HepG2 (cell line): ENCODE data around the gene C1QTNF12. TPM values are rescaled to one million over a fixed set of nuclear protein-coding genes. Genes with fewer than 3 reads are reported as not detected.

Source experiments
- ARNTL ChIP-seq: sonication (generic); formaldehyde crosslinking; IDR thresholded peaks from 2 replicates; pipeline ENCODE4 v1.4.0; 2020; ENCODE audit warnings: mild to moderate bottlenecking, missing genetic modification reagents
- EEA1 ChIP-seq: sonication (generic); formaldehyde crosslinking; IDR thresholded peaks from 2 replicates; pipeline ENCODE4 v1.5.1; 2020; ENCODE audit warnings: mild to moderate bottlenecking, missing genetic modification reagents, borderline replicate concordance
- HNRNPL ChIP-seq: fragments of 200-400 bp; formaldehyde crosslinking; IDR thresholded peaks from 2 replicates; pipeline ENCODE4 v1.6.1; 2017; ENCODE audit warnings: mild to moderate bottlenecking, low read depth, low read length
- ISX ChIP-seq: sonication (generic); formaldehyde crosslinking; conservative IDR thresholded peaks from 2 replicates; pipeline ENCODE4 v1.5.0; 2020; ENCODE audit warnings: missing genetic modification reagents
- MED13 ChIP-seq: sonication (generic); formaldehyde crosslinking; IDR thresholded peaks from 2 replicates; pipeline ENCODE4 v1.5.0; 2020; ENCODE audit warnings: missing genetic modification reagents
- RBFOX2 ChIP-seq: fragments of 200-400 bp; formaldehyde crosslinking; IDR thresholded peaks from 2 replicates; pipeline ENCODE4 v1.6.1; 2017; ENCODE audit warnings: low read depth, mild to moderate bottlenecking, low read length
- TBX3 ChIP-seq: fragments of 450-650 bp; IDR thresholded peaks from 2 replicates; pipeline ENCODE4 v1.6.1; 2017; ENCODE audit warnings: antibody characterized with exemption, mild to moderate bottlenecking, inconsistent platforms, borderline replicate concordance
- ZNF263 ChIP-seq: sonication (generic); formaldehyde crosslinking; IDR thresholded peaks from 2 replicates; pipeline ENCODE4 v1.4.0; 2020; ENCODE audit warnings: missing genetic modification reagents
- ZNF546 ChIP-seq: sonication (generic); formaldehyde crosslinking; conservative IDR thresholded peaks from 2 replicates; pipeline ENCODE4 v1.8.1; 2023; ENCODE audit warnings: mild to moderate bottlenecking, missing genetic modification reagents
- ZNF605 ChIP-seq: sonication (generic); formaldehyde crosslinking; IDR thresholded peaks from 2 replicates; pipeline ENCODE4 v1.8.0; 2022; ENCODE audit warnings: mild to moderate bottlenecking, missing genetic modification reagents
- ZNF703 ChIP-seq: sonication (generic); formaldehyde crosslinking; IDR thresholded peaks from 2 replicates; pipeline ENCODE4 v1.5.1; 2020; ENCODE audit warnings: missing genetic modification reagents, mild to moderate bottlenecking, moderate library complexity, borderline replicate concordance
- ZNF788 ChIP-seq: sonication (generic); formaldehyde crosslinking; IDR thresholded peaks from 2 replicates; pipeline ENCODE4 v1.5.0; 2020; ENCODE audit warnings: mild to moderate bottlenecking, missing genetic modification reagents, borderline replicate concordance
- ZNF891 ChIP-seq: sonication (generic); formaldehyde crosslinking; IDR thresholded peaks from 2 replicates; pipeline ENCODE4 v1.5.0; 2020; ENCODE audit warnings: mild to moderate bottlenecking, missing genetic modification reagents
- polyA plus RNA-seq, 8 experiments: library from polyadenylated mRNA; depleted of rRNA in 3 of 8; stranded (reverse) in 7 of 8; unstranded in 1 of 8; fragments of >200 nt; fragmentation: Illumina TruSeq in 4 of 8; extraction: Trizol in 4 of 8; gene quantifications; 2 replicates each; pipeline versions ENCODE4 v1.2.1 to v1.2.3, GENCODE V29; 2011 to 2016; ENCODE audit warnings: low read depth in 4 of 8, missing spikeins in 1 of 8, mixed read lengths in 1 of 8; ENCODE audit not compliant: insufficient read depth in 1 of 8
- total RNA-seq, 5 experiments: library from RNA; depleted of rRNA; stranded (reverse); fragments of >200 nt; fragmentation: Illumina TruSeq; extraction: Trizol; gene quantifications; 2 replicates each; pipeline ENCODE4 v1.2.3, GENCODE V29; 2016; ENCODE audit warnings: low read depth in 1 of 5
- TF ChIP-seq, protein P1 (sequence below): sonication (generic); IDR thresholded peaks from 2 replicates; pipeline ENCODE4 v1.6.1; 2016; ENCODE audit warnings: low read depth, borderline replicate concordance
- TF ChIP-seq, protein P2 (sequence below): sonication (generic); formaldehyde crosslinking; IDR thresholded peaks from 2 replicates; pipeline ENCODE4 v1.5.0; 2020; ENCODE audit warnings: mild to moderate bottlenecking, missing genetic modification reagents
- TF ChIP-seq, protein P3 (sequence below): sonication (generic); formaldehyde crosslinking; IDR thresholded peaks from 2 replicates; pipeline ENCODE4 v1.8.1; 2023; ENCODE audit warnings: mild to moderate bottlenecking, moderate library complexity, missing genetic modification reagents
- TF ChIP-seq, protein P4 (sequence below): sonication (generic); formaldehyde crosslinking; conservative IDR thresholded peaks from 2 replicates; pipeline ENCODE4 v1.4.0; 2020; ENCODE audit warnings: missing genetic modification reagents
- TF ChIP-seq, protein P5 (sequence below): sonication (generic); formaldehyde crosslinking; IDR thresholded peaks from 2 replicates; pipeline ENCODE4 v1.5.0; 2020; ENCODE audit warnings: missing genetic modification reagents, mild to moderate bottlenecking, borderline replicate concordance
- TF ChIP-seq, protein P6 (sequence below): sonication (generic); formaldehyde crosslinking; IDR thresholded peaks from 2 replicates; pipeline ENCODE4 v1.5.0; 2020; ENCODE audit warnings: mild to moderate bottlenecking, missing genetic modification reagents

Gene C1QTNF12
- total and polyA plus RNA-seq, 2 of the 13 experiments (the other 11 are each of a cell fraction or from before 2014, with no cell fraction given), result 0.18 to 0.64 TPM

DNA sequence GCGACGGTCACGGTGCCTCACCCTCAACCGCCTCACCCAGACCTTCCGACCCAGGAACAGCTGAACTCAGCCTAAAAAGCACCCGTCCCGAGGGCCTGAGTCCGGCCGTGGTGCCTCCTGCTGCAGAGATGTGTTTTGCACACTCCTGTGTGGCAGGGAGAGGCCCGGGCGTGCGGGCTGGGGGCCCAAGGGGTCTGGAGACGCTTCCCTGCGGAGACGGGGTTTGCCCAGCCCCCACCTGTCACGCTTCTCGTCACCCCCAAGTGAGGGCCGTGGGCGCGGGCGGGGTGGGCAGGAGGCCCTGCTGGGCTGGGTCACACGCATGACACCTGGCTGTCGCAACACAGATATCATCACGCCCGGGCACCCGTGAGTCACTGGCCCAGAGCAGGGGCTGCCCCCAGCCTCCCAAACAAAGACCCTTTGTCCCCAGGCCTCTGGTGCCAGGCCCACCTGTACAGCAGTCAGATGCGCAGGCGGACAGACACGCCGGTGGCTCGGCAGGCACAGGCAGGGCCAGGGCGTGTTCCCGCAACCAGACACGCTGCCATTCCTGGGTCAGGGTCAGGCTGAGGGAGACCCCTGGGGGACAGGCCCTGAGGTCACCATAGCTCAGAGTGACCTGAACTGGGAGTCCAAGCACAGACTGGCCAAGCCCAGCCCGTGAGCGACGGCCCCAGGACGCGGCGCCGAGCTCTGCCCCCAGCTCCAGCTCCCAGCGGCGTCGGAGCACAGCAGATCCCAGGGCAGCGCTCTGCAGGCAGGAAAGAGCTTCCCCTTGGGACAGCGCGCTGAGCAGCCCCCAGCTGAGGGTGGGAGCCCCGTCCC, 8.4 kb downstream of the C1QTNF12 start (continued):
- TF ChIP-seq, protein P1, sequence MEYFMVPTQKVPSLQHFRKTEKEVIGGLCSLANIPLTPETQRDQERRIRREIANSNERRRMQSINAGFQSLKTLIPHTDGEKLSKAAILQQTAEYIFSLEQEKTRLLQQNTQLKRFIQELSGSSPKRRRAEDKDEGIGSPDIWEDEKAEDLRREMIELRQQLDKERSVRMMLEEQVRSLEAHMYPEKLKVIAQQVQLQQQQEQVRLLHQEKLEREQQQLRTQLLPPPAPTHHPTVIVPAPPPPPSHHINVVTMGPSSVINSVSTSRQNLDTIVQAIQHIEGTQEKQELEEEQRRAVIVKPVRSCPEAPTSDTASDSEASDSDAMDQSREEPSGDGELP, result peak; percentile 79; the same call in 1 of the 2 replicates
- TF ChIP-seq ZNF703, result peak; percentile 69; the same call in 1 of the 2 replicates
- TF ChIP-seq, protein P2, sequence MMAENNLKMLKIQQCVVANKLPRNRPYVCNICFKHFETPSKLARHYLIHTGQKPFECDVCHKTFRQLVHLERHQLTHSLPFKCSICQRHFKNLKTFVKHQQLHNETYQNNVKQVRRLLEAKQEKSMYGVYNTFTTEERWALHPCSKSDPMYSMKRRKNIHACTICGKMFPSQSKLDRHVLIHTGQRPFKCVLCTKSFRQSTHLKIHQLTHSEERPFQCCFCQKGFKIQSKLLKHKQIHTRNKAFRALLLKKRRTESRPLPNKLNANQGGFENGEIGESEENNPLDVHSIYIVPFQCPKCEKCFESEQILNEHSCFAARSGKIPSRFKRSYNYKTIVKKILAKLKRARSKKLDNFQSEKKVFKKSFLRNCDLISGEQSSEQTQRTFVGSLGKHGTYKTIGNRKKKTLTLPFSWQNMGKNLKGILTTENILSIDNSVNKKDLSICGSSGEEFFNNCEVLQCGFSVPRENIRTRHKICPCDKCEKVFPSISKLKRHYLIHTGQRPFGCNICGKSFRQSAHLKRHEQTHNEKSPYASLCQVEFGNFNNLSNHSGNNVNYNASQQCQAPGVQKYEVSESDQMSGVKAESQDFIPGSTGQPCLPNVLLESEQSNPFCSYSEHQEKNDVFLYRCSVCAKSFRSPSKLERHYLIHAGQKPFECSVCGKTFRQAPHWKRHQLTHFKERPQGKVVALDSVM (CRISPR knock-in tag), result peak; percentile 51; the same call in 1 of the 2 replicates
- no peak for TF ChIP-seq ISX (CRISPR knock-in tag)
- TF ChIP-seq, protein P3, sequence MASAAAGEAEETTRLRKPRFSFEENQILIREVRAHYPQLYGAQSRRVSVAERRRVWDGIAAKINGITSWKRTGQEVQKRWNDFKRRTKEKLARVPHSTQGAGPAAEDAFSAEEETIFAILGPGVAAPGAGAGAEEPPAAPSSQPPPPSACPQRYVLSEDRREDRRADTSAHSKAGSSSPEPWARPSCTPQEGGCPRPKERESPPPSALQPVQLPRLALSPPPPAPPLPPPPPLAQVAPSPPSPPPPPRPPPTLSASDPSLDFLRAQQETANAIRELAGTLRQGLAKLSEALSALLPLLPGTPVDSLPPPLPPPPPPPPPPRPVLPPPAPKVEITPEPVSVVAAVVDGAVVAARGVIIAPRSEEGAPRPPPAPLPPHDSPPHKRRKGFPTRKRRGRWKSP (CRISPR knock-in tag), result peak; percentile 49; the same call in 1 of the 2 replicates
- TF ChIP-seq, protein P4, sequence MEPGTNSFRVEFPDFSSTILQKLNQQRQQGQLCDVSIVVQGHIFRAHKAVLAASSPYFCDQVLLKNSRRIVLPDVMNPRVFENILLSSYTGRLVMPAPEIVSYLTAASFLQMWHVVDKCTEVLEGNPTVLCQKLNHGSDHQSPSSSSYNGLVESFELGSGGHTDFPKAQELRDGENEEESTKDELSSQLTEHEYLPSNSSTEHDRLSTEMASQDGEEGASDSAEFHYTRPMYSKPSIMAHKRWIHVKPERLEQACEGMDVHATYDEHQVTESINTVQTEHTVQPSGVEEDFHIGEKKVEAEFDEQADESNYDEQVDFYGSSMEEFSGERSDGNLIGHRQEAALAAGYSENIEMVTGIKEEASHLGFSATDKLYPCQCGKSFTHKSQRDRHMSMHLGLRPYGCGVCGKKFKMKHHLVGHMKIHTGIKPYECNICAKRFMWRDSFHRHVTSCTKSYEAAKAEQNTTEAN (CRISPR knock-in tag), result peak; percentile 17
- no peak for TF ChIP-seq MED13 (CRISPR knock-in tag)
- peak; percentile 86 for TF ChIP-seq ZNF788 (CRISPR knock-in tag)
- peak; percentile 28; the same call in 1 of the 2 replicates for TF ChIP-seq ZNF263
- TF ChIP-seq EEA1 (CRISPR knock-in tag), result 0 out of 2 replicates have a peak, but pooled peaks have one; percentile 80
- peak; percentile 96 for TF ChIP-seq HNRNPL
- TF ChIP-seq ARNTL (CRISPR knock-in tag), result peak; percentile 91
- TF ChIP-seq RBFOX2, result peak; percentile 83
- TF ChIP-seq ZNF546, result peak; percentile 60; the same call in 1 of the 2 replicates
- TF ChIP-seq ZNF891, result peak; percentile 69
- TF ChIP-seq, protein P5, sequence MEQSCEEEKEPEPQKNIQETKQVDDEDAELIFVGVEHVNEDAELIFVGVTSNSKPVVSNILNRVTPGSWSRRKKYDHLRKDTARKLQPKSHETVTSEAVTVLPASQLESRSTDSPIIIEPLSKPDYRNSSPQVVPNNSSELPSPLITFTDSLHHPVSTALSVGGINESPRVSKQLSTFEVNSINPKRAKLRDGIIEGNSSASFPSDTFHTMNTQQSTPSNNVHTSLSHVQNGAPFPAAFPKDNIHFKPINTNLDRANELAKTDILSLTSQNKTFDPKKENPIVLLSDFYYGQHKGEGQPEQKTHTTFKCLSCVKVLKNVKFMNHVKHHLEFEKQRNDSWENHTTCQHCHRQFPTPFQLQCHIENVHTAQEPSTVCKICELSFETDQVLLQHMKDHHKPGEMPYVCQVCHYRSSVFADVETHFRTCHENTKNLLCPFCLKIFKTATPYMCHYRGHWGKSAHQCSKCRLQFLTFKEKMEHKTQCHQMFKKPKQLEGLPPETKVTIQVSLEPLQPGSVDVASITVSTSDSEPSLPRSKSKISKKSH (CRISPR knock-in tag), result no peak
- 0 out of 2 replicates have a peak, but pooled peaks have one; percentile 31 for TF ChIP-seq ZNF605 (CRISPR knock-in tag)
- TF ChIP-seq, protein P6, sequence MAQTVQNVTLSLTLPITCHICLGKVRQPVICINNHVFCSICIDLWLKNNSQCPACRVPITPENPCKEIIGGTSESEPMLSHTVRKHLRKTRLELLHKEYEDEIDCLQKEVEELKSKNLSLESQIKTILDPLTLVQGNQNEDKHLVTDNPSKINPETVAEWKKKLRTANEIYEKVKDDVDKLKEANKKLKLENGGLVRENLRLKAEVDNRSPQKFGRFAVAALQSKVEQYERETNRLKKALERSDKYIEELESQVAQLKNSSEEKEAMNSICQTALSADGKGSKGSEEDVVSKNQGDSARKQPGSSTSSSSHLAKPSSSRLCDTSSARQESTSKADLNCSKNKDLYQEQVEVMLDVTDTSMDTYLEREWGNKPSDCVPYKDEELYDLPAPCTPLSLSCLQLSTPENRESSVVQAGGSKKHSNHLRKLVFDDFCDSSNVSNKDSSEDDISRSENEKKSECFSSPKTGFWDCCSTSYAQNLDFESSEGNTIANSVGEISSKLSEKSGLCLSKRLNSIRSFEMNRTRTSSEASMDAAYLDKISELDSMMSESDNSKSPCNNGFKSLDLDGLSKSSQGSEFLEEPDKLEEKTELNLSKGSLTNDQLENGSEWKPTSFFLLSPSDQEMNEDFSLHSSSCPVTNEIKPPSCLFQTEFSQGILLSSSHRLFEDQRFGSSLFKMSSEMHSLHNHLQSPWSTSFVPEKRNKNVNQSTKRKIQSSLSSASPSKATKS, result no peak
- peak; percentile 47; the same call in 1 of the 2 replicates for TF ChIP-seq TBX3
